ENCODE data around the gene FPGS. TPM values are rescaled to one million over a fixed set of nuclear protein-coding genes. Genes with fewer than 3 reads are reported as not detected.

The FPGS gene
- total RNA-seq, 1 donor, result 77.7 TPM

DNA sequence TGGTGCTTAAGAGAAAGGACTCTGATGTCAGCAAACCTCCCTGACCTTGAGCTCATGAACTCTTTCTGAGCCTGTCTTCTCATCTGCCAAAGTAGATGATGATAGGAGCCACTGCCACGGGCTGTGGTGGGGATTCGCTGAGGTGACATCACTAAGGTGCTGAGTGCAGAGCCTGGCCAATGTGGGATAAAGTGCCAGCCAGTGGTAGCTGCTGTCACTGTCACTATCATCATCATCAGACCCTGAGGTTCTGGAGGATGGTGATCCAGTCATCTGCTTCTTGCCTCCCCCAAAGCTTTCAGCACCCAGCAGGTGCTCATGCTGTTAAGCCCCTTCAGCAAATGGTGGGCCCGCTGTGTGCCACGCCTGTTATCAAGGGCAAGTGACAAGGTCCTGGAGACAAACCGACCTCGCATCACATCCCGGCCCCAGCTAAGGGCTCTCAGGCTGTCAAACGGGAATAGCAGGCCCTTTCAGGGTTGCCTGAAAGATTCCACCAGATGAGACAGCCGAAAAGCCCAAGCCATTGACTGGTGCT is 6.4 kb downstream of the FPGS start:
- DNase-seq (ENCODE audit: low read depth), result no peak
- no peak overlapping the region for H3K4me3 ChIP-seq (ENCODE audit: low read depth, low read length)
- TF ChIP-seq, protein P1, sequence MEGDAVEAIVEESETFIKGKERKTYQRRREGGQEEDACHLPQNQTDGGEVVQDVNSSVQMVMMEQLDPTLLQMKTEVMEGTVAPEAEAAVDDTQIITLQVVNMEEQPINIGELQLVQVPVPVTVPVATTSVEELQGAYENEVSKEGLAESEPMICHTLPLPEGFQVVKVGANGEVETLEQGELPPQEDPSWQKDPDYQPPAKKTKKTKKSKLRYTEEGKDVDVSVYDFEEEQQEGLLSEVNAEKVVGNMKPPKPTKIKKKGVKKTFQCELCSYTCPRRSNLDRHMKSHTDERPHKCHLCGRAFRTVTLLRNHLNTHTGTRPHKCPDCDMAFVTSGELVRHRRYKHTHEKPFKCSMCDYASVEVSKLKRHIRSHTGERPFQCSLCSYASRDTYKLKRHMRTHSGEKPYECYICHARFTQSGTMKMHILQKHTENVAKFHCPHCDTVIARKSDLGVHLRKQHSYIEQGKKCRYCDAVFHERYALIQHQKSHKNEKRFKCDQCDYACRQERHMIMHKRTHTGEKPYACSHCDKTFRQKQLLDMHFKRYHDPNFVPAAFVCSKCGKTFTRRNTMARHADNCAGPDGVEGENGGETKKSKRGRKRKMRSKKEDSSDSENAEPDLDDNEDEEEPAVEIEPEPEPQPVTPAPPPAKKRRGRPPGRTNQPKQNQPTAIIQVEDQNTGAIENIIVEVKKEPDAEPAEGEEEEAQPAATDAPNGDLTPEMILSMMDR (IDR thresholded peaks at IDR 0.05; ENCODE audit: insufficient read depth, low read depth, low read length), result no peak

DNA sequence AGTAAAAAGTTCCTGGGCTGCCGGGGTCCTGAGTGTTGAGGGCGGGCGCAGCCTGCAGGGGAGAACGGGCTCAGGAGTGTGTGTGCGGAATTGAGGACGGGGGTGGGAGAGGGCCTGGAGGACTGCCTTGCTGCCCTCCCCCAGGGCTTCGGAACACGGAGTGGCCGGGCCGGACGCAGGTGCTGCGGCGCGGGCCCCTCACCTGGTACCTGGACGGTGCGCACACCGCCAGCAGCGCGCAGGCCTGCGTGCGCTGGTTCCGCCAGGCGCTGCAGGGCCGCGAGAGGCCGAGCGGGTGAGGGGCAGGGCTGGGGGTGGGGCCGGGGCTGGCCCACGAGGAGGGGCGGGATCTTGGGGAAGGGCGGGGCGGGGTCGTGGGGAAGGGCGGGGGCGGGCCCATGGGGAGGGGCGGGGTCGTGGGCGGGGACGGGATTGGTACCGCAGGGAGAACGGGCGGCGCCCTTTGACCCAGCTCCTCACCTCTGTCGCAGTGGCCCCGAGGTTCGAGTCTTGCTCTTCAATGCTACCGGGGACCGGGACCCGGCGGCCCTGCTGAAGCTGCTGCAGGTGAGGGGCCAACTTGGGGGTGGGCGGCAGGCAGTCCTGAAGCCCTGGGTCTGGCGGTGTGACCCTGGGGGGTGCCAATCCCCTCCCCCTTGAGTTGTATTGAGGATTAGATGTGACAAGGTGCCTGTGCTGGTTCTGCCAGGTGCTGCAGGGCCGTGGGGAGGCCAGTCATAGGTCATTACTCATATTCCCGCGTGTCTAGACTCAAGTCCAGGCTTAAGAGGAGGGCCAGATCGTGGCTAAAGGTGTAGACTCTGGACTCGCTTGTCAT is 7.1 kb downstream of the FPGS start:
- DNase-seq (ENCODE audit: low read depth), result no peak
- TF ChIP-seq, protein P1 (IDR thresholded peaks at IDR 0.05; ENCODE audit: insufficient read depth, low read depth, low read length), result no peak
- no peak overlapping the region for H3K4me3 ChIP-seq (ENCODE audit: low read depth, low read length)

DNA sequence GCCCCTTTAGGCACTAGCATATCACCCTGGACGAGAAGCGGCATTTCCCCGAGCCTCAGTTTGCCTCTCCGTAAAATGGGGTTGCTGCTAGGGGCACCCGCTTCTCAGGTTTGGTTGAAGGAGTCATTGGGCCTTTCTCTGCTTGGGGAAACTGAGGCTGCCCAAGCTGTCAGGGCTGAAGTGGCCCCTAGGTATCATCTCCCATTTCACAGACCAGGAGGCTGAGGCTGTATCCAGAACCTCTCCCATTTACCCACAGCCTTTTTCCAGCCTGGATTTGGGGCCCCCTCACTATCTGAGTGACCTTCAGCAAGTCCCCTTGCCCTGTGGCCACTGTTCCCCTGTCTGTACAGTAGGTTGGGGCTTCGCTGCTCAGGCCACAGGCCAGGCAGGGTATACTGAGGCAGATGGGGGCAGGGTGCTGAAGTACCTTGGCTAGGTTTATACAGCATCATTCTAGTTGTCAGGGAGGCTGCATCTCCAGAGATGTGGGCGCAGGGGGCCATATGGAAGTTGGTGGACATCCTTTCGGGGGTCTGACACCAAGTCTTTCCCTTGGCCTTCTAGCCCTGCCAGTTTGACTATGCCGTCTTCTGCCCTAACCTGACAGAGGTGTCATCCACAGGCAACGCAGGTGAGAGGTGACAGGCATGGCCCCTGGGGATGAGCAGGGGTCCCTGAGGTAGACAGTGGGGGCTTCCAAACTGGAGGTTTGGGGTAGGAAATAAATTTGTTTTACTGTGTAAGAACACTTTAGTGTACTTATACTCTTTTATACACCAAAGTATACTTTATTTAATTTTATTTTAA is 7.9 kb downstream of the FPGS start:
- TF ChIP-seq, protein P1 (IDR thresholded peaks at IDR 0.05; ENCODE audit: insufficient read depth, low read depth, low read length), result no peak
- DNase-seq (ENCODE audit: low read depth), result no peak

DNA sequence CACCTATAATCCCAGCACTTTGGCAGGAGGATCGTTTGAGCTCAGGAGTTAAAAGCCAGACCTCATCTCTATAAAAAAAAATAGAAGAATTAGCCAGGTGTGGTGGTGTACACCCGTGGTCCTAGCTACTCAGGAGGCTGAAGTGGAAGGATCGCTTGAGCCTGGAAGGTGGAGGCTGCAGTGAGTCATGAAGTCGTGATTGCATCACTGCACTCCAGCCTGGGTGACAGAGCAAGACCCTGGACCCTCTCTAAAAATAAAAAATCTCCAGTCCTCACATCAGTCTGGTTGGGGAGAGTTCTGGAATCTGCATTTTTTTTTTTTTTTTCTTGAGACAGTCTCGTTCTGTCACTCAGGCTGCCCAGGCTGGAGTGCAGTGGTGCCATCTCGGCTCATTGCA is 9.3 kb downstream of the FPGS start:
- no peak for DNase-seq (ENCODE audit: low read depth)
- no peak overlapping the region for H3K4me3 ChIP-seq (ENCODE audit: low read depth, low read length)
- TF ChIP-seq, protein P1 (IDR thresholded peaks at IDR 0.05; ENCODE audit: insufficient read depth, low read depth, low read length), result no peak

More for the DNA sequence above, 7.9 kb downstream of the FPGS start:
- H3K4me3 ChIP-seq (ENCODE audit: low read depth, low read length), result no peak overlapping the region

DNA sequence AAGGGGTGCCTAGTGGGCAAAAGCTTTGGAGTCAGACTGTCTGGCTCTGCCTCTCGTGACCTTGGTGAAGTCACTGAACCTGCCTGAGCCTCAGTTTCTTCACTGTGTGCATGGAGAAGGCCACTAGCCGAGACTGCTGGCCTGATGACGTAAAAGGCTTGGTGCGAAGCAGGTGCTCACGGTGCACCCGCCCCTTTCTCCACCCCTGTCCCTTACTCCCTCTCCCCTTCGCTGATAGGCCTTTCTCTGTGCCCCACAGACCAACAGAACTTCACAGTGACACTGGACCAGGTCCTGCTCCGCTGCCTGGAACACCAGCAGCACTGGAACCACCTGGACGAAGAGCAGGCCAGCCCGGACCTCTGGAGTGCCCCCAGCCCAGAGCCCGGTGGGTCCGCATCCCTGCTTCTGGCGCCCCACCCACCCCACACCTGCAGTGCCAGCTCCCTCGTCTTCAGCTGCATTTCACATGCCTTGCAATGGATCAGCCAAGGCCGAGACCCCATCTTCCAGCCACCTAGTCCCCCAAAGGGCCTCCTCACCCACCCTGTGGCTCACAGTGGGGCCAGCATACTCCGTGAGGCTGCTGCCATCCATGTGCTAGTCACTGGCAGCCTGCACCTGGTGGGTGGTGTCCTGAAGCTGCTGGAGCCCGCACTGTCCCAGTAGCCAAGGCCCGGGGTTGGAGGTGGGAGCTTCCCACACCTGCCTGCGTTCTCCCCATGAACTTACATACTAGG is 10.4 kb downstream of the FPGS start:
- TF ChIP-seq, protein P1 (IDR thresholded peaks at IDR 0.05; ENCODE audit: insufficient read depth, low read depth, low read length), result no peak
- no peak overlapping the region for H3K4me3 ChIP-seq (ENCODE audit: low read depth, low read length)
- no peak for DNase-seq (ENCODE audit: low read depth)

DNA sequence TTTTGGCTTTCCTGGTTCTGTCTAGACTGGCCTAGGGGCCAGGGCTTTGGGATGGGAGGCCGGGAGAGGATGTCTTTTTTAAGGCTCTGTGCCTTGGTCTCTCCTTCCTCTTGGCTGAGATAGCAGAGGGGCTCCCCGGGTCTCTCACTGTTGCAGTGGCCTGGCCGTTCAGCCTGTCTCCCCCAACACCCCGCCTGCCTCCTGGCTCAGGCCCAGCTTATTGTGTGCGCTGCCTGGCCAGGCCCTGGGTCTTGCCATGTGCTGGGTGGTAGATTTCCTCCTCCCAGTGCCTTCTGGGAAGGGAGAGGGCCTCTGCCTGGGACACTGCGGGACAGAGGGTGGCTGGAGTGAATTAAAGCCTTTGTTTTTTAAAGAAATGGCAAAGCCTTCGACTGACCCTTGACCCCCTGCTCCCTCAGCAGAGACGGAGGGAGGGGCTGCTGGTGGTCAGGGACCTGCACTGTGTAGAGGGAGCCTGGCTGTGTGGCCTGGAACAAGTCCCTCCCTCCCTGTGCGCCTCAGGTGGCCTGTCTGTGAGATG is 11.1 kb downstream of the FPGS start:
- TF ChIP-seq, protein P1 (IDR thresholded peaks at IDR 0.05; ENCODE audit: insufficient read depth, low read depth, low read length), result no peak
- H3K4me3 ChIP-seq (ENCODE audit: low read depth, low read length), result no peak overlapping the region
- DNase-seq (ENCODE audit: low read depth), result no peak

Measured in fibroblast of villous mesenchyme (primary cell).